H9 (cell line): ENCODE measurements around the gene TAOK1. TPM values are rescaled to one million over a fixed set of nuclear protein-coding genes. Genes with fewer than 3 reads are reported as not detected.

Experiments
- DNase-seq: peaks from one replicate; pipeline ENCODE4 v3.0.0-alpha.2; 2017
- H2AFZ ChIP-seq: one replicate; pipeline ENCODE4 v1.6.1; 2013; ENCODE audit warnings: mild to moderate bottlenecking, low read length, control low read depth, moderate library complexity
- H2AK5ac ChIP-seq: 2 replicates; pipeline ENCODE4 v1.6.1; 2013; ENCODE audit warnings: low read length, control low read depth, mixed read lengths; ENCODE audit not compliant: insufficient read length
- H2BK120ac ChIP-seq: one replicate; pipeline ENCODE4 v1.6.1; 2013; ENCODE audit warnings: low read depth, mild to moderate bottlenecking, low read length, control low read depth, inconsistent platforms; ENCODE audit not compliant: poor library complexity, severe bottlenecking
- H2BK12ac ChIP-seq: 2 replicates; pipeline ENCODE4 v1.6.1; 2013; ENCODE audit warnings: low read length, control low read depth, mixed read lengths, low read depth; ENCODE audit not compliant: insufficient read length
- H2BK15ac ChIP-seq: 2 replicates; pipeline ENCODE4 v1.6.1; 2013; ENCODE audit warnings: low read depth, low read length, control low read depth
- H2BK20ac ChIP-seq: one replicate; pipeline ENCODE4 v1.6.1; 2013; ENCODE audit warnings: low read depth, mild to moderate bottlenecking, low read length, control low read depth, inconsistent platforms; ENCODE audit not compliant: poor library complexity, severe bottlenecking
- H2BK5ac ChIP-seq: 2 replicates; pipeline ENCODE4 v1.6.1; 2013; ENCODE audit warnings: low read length, control low read depth, mixed read lengths; ENCODE audit not compliant: insufficient read length
- H3K14ac ChIP-seq: 2 replicates; pipeline ENCODE4 v1.6.1; 2013; ENCODE audit warnings: low read length, control low read depth; ENCODE audit not compliant: insufficient read depth
- H3K18ac ChIP-seq: 2 replicates; pipeline ENCODE4 v1.6.1; 2013; ENCODE audit warnings: low read depth, mild to moderate bottlenecking, mixed read lengths, low read length, control low read depth; ENCODE audit not compliant: insufficient read length
- H3K23ac ChIP-seq: 2 replicates; pipeline ENCODE4 v1.6.1; 2013; ENCODE audit warnings: low read length, control low read depth, mixed read lengths, low read depth; ENCODE audit not compliant: insufficient read length
- H3K23me2 ChIP-seq: 2 replicates; pipeline ENCODE4 v1.6.1; 2013; ENCODE audit warnings: low read depth, mild to moderate bottlenecking, mixed read lengths, low read length, control low read depth; ENCODE audit not compliant: insufficient read length, poor library complexity, severe bottlenecking
- H3K27ac ChIP-seq: 2 replicates; pipeline ENCODE4 v1.5.1; 2013; ENCODE audit warnings: low read length, control low read depth, mixed read lengths, low read depth; ENCODE audit not compliant: insufficient read length
- H3K27me3 ChIP-seq: 2 replicates; pipeline ENCODE4 v1.6.1; 2013; ENCODE audit warnings: low read length, control low read depth, inconsistent platforms; ENCODE audit not compliant: insufficient read depth
- H3K4ac ChIP-seq: 2 replicates; pipeline ENCODE4 v1.6.1; 2013; ENCODE audit warnings: low read depth, mild to moderate bottlenecking, control low read depth, inconsistent platforms, low read length, moderate library complexity
- H3K4me1 ChIP-seq: 2 replicates; pipeline ENCODE4 v1.6.1; 2013; ENCODE audit warnings: low read length, control low read depth, inconsistent platforms; ENCODE audit not compliant: insufficient read depth
- H3K4me2 ChIP-seq: 2 replicates; pipeline ENCODE4 v1.6.1; 2013; ENCODE audit warnings: low read length, control low read depth, mixed read lengths; ENCODE audit not compliant: insufficient read length, insufficient read depth
- H3K56ac ChIP-seq: 2 replicates; pipeline ENCODE4 v1.6.1; 2013; ENCODE audit warnings: low read depth, mild to moderate bottlenecking, mixed read lengths, low read length, control low read depth; ENCODE audit not compliant: insufficient read length
- H3K79me1 ChIP-seq: 2 replicates; pipeline ENCODE4 v1.6.1; 2013; ENCODE audit warnings: low read depth, mild to moderate bottlenecking, moderate library complexity, low read length, control low read depth, inconsistent platforms; ENCODE audit not compliant: insufficient read depth, poor library complexity, severe bottlenecking
- H3K79me2 ChIP-seq: 2 replicates; pipeline ENCODE4 v1.6.1; 2013; ENCODE audit warnings: low read length, control low read depth, inconsistent platforms; ENCODE audit not compliant: insufficient read depth
- H3K9ac ChIP-seq: 2 replicates; pipeline ENCODE4 v1.6.1; 2013; ENCODE audit warnings: low read length, control low read depth, mixed read lengths; ENCODE audit not compliant: insufficient read length; ENCODE audit errors: extremely low read depth
- H3K9me3 ChIP-seq: one replicate; pipeline ENCODE4 v1.6.1; 2013; ENCODE audit warnings: low read depth, low read length, inconsistent platforms; ENCODE audit not compliant: control insufficient read depth
- H3T11ph ChIP-seq: one replicate; pipeline ENCODE4 v1.6.1; 2013; ENCODE audit warnings: mild to moderate bottlenecking, low read length, control low read depth, inconsistent platforms
- H4K20me1 ChIP-seq: one replicate; pipeline ENCODE4 v1.6.1; 2013; ENCODE audit not compliant: control insufficient read depth, insufficient read length, insufficient read depth
- H4K5ac ChIP-seq: 2 replicates; pipeline ENCODE4 v1.6.1; 2013; ENCODE audit warnings: low read depth, mild to moderate bottlenecking, mixed read lengths, low read length, control low read depth; ENCODE audit not compliant: insufficient read length
- H4K8ac ChIP-seq: replicated peaks from 2 replicates; pipeline ENCODE4 v1.6.1; 2013; ENCODE audit warnings: low read length, control low read depth, mixed read lengths, low read depth; ENCODE audit not compliant: insufficient read length
- H4K91ac ChIP-seq: 2 replicates; pipeline ENCODE4 v1.6.1; 2013; ENCODE audit warnings: low read depth, mild to moderate bottlenecking, moderate library complexity, mixed read lengths, low read length, control low read depth; ENCODE audit not compliant: insufficient read length
- H3K27ac Mint-ChIP-seq, 3 experiments: 2 replicates in 2 of 3; 3 replicates in 1 of 3; pipeline ENCODE4 v1.8.0; 2020 to 2021; ENCODE audit warnings: mixed read lengths in 3 of 3, mild to moderate bottlenecking in 1 of 3, moderate library complexity in 1 of 3
- H3K27me3 Mint-ChIP-seq: 2 replicates; pipeline ENCODE4 v1.8.0; 2021; ENCODE audit warnings: low read depth, mild to moderate bottlenecking, moderate library complexity, mixed read lengths
- H3K36me3 Mint-ChIP-seq, 3 experiments: 2 replicates in 2 of 3; 3 replicates in 1 of 3; pipeline ENCODE4 v1.8.0; 2020 to 2021; ENCODE audit warnings: low read depth in 3 of 3, mixed read lengths in 3 of 3; ENCODE audit not compliant: insufficient read depth in 1 of 3
- H3K4me1 Mint-ChIP-seq, 2 experiments: 2 replicates each; pipeline ENCODE4 v1.8.0; 2020; ENCODE audit warnings: mixed read lengths in 2 of 2
- H3K4me3 Mint-ChIP-seq, 2 experiments: 2 replicates in 1 of 2; 3 replicates in 1 of 2; pipeline ENCODE4 v1.8.0; 2020 to 2021; ENCODE audit warnings: mild to moderate bottlenecking in 2 of 2, mixed read lengths in 2 of 2, moderate library complexity in 1 of 2
- H3K9me3 Mint-ChIP-seq, 2 experiments: 2 replicates in 1 of 2; 3 replicates in 1 of 2; pipeline ENCODE4 v1.8.0; 2020; ENCODE audit warnings: mild to moderate bottlenecking in 2 of 2, mixed read lengths in 2 of 2, moderate library complexity in 1 of 2
- CTCF ChIP-seq: fragments of 200-600 bp; sonication (generic); conservative IDR thresholded peaks from 3 replicates; pipeline ENCODE4 v1.8.0; 2021; ENCODE audit warnings: antibody characterized with exemption, mild to moderate bottlenecking
- WGBS: extraction: QIAGEN DNeasy Blood & Tissue Kit; methylation state at CpG from one replicate; pipeline ENCODE4 v1.1.7; 2013; ENCODE audit warnings: missing lambda C conversion rate, low lambda C conversion rate, mixed read lengths; ENCODE audit not compliant: insufficient read length; ENCODE audit errors: extremely low coverage; 5-methylcytosine and 5-hydroxymethylcytosine counted together
- total RNA-seq: library from RNA; stranded (reverse); gene quantifications from 2 replicates; pipeline ENCODE4 v1.2.1, GENCODE V29; 2021

The TAOK1 gene
- total RNA-seq, 1 experiment from 2014 or later = 93.0 TPM

GRCh38 chr17:29458066-29458465, 67.9 kb downstream of the TAOK1 start:
- no peak overlapping the region for H2BK5ac ChIP-seq
- no peak overlapping the region for H2AFZ ChIP-seq
- H3K27me3 Mint-ChIP-seq = no peaks in the 10 kb centered on the region
- no peak overlapping the region for H2AK5ac ChIP-seq
- H2BK120ac ChIP-seq = no peak overlapping the region
- no peak overlapping the region for H3K4me3 Mint-ChIP-seq
- H3K4me1 Mint-ChIP-seq = peaks cover 7 to 11% of the 10 kb centered on the region in 2 experiments
- no peak overlapping the region for H3K23ac ChIP-seq
- H4K20me1 ChIP-seq = no peaks in the 10 kb centered on the region
- H2BK15ac ChIP-seq = no peak overlapping the region
- no peak overlapping the region for H3K27ac ChIP-seq
- no peaks in the 10 kb centered on the region for H3K27me3 ChIP-seq
- no CpG with 5 or more reads among the region's 4 CpGs for WGBS
- no peak overlapping the region for H3K14ac ChIP-seq
- no peak overlapping the region for H3T11ph ChIP-seq
- no peak overlapping the region for H4K5ac ChIP-seq
- H3K18ac ChIP-seq = no peak overlapping the region
- H3K4me1 ChIP-seq = no peaks in the 10 kb centered on the region
- H2BK12ac ChIP-seq = no peak overlapping the region
- H3K56ac ChIP-seq = no peak overlapping the region
- no peak overlapping the region for H3K27ac Mint-ChIP-seq
- H3K9me3 Mint-ChIP-seq = peaks cover 3 to 6% of the 10 kb centered on the region in 2 experiments; a peak in 3 of 5 replicates
- H2BK20ac ChIP-seq = no peak overlapping the region
- no peak overlapping the region for H3K4me2 ChIP-seq
- H3K9me3 ChIP-seq = no peaks in the 10 kb centered on the region
- H3K79me1 ChIP-seq = peaks cover 5% of the 10 kb centered on the region
- no peak overlapping the region for H3K9ac ChIP-seq
- no peak for DNase-seq
- no peak overlapping the region for H4K91ac ChIP-seq
- no peak overlapping the region for H4K8ac ChIP-seq
- no peak for TF ChIP-seq CTCF
- H3K36me3 Mint-ChIP-seq = peaks cover 18 to 28% (median 24%) of the 10 kb centered on the region in 3 experiments
- H3K4ac ChIP-seq = no peak overlapping the region
- H3K79me2 ChIP-seq = peaks cover 2% of the 10 kb centered on the region; the same call in 1 of the 2 replicates
- H3K23me2 ChIP-seq = no peaks in the 10 kb centered on the region
